ENCODE data around the gene GNG13. TPM values are rescaled to one million over a fixed set of nuclear protein-coding genes. Genes with fewer than 3 reads are reported as not detected.
"Not testable (repeated sequence)": the region's sequence is repeated elsewhere in the genome, so short reads cannot be mapped to it uniquely, and the experiment has no call there.

GNG13 gene
- total RNA-seq, 1 donor from 2014 or later, result not detected

GRCh38 chr16:778909-779527, 21.5 kb downstream of the GNG13 start:
- H3K4me1 Mint-ChIP-seq, result peaks cover 4% of the 10 kb centered on the region
- H3K36me3 Mint-ChIP-seq, result no peaks in the 10 kb centered on the region
- H3K9me3 Mint-ChIP-seq, result no peaks in the 10 kb centered on the region
- no peak overlapping the region for H3K27ac Mint-ChIP-seq
- H3K27me3 Mint-ChIP-seq (ENCODE audit: low read depth), result peaks cover 12% of the 10 kb centered on the region
- no peak for TF ChIP-seq CTCF (IDR thresholded peaks at IDR 0.05; ENCODE audit: unreplicated experiment)
- no peak overlapping the region for H3K4me3 Mint-ChIP-seq
- DNase-seq (ENCODE audit: low spot score in 2 of 2, unreplicated experiment in 2 of 2), result no peak

DNA sequence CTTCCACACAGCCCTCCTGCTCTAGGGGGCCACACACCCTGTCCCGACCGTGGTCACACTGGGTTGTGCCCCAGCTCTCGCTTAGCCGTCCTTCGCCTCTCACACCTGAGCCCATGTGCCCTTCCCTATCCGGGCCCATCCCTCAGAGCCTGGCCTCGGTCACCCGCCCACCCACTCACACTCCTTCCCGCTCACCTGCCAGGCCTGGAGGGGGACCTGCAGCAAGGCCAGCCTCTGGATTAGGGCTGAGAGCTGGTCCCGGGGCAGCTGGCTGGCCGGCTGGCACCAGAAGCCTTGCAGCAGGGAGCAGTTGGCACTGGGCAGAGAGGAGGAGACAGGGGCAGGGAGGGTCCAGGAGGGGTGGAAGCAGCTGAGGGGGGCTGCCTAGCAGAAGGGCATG, 22.1 kb downstream of the GNG13 start:
- no peak for DNase-seq (ENCODE audit: low spot score in 2 of 2, unreplicated experiment in 2 of 2)
- Mint-ChIP-seq H3K9me3 (no peaks in the 10 kb centered on the region), H3K27ac (no peak overlapping the region), H3K27me3 (ENCODE audit: low read depth) (peaks cover 12% of the 10 kb centered on the region), H3K4me3 (no peak overlapping the region), H3K4me1 (peaks cover 4% of the 10 kb centered on the region), H3K36me3 (no peaks in the 10 kb centered on the region)
- no peak for TF ChIP-seq CTCF (IDR thresholded peaks at IDR 0.05; ENCODE audit: unreplicated experiment)

GRCh38 chr16:777826-778225, 22.7 kb downstream of the GNG13 start:
- Mint-ChIP-seq H3K27me3 (ENCODE audit: low read depth) (peaks cover 12% of the 10 kb centered on the region), H3K9me3 (no peaks in the 10 kb centered on the region), H3K36me3 (no peaks in the 10 kb centered on the region), H3K4me1 (peaks cover 4% of the 10 kb centered on the region), H3K27ac (no peak overlapping the region), H3K4me3 (no peak overlapping the region)
- no peak for DNase-seq (ENCODE audit: low spot score in 2 of 2, unreplicated experiment in 2 of 2)
- no peak for TF ChIP-seq CTCF (IDR thresholded peaks at IDR 0.05; ENCODE audit: unreplicated experiment)

GRCh38 chr16:776824-777223, 23.7 kb downstream of the GNG13 start:
- no peak for TF ChIP-seq CTCF (IDR thresholded peaks at IDR 0.05; ENCODE audit: unreplicated experiment)
- H3K27me3 Mint-ChIP-seq (ENCODE audit: low read depth), result peaks cover 12% of the 10 kb centered on the region
- H3K9me3 Mint-ChIP-seq, result no peaks in the 10 kb centered on the region
- DNase-seq (ENCODE audit: low spot score in 2 of 2, unreplicated experiment in 2 of 2), result no peak
- no peak overlapping the region for H3K4me3 Mint-ChIP-seq
- peaks cover 4% of the 10 kb centered on the region for H3K4me1 Mint-ChIP-seq
- H3K27ac Mint-ChIP-seq, result no peak overlapping the region
- no peaks in the 10 kb centered on the region for H3K36me3 Mint-ChIP-seq

DNA sequence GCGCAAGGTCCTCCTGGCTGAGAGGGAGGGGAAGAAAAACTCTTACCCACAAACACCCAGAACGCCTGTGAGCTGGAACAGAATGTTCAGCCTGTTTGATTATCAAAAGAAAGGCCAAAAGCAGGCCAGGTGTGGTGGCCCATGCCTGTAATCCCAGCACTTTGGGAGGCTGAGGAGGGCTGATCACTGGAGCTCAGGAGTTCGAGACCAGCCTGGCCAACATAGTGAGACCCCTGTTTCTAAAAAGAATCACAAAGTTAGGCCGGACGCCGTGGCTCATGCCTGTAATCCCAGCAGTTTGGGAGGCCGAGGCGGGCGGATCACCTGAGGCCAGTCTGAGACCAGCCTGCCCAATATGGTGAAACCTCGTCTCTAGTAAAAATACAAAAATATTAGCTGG, 24.2 kb downstream of the GNG13 start:
- H3K27me3 Mint-ChIP-seq (ENCODE audit: low read depth), result peaks cover 12% of the 10 kb centered on the region
- not testable (repeated sequence) for H3K36me3 Mint-ChIP-seq; H3K4me3 Mint-ChIP-seq; H3K27ac Mint-ChIP-seq; H3K4me1 Mint-ChIP-seq; H3K9me3 Mint-ChIP-seq; DNase-seq (ENCODE audit: low spot score in 2 of 2, unreplicated experiment in 2 of 2)

GRCh38 chr16:775236-775796, 25.2 kb downstream of the GNG13 start:
- H3K4me3 Mint-ChIP-seq, result no peak overlapping the region
- no peak overlapping the region for H3K27ac Mint-ChIP-seq
- peaks cover 7% of the 10 kb centered on the region for H3K27me3 Mint-ChIP-seq (ENCODE audit: low read depth)
- DNase-seq (ENCODE audit: low spot score in 2 of 2, unreplicated experiment in 2 of 2), result no peak
- TF ChIP-seq CTCF (IDR thresholded peaks at IDR 0.05; ENCODE audit: unreplicated experiment), result no peak
- no peaks in the 10 kb centered on the region for H3K36me3 Mint-ChIP-seq
- H3K4me1 Mint-ChIP-seq, result peaks cover 4% of the 10 kb centered on the region
- H3K9me3 Mint-ChIP-seq, result no peaks in the 10 kb centered on the region

Measured in mesothelial cell of epicardium (in vitro differentiated cells).